Erythroblast (primary cell): ENCODE results near the gene RNF212.

Experiments used
- DNase-seq, 2 experiments: peaks; one replicate each; lab custom pipeline; 2025; lab: John Stamatoyannopoulos, UW
- GATA1 ChIP-seq: IDR thresholded peaks from 2 replicates; pipeline ENCODE4 v1.6.1; 2011; ENCODE audit warnings: low read depth, mild to moderate bottlenecking, control low read depth, low read length, moderate library complexity
- POLR2A ChIP-seq: IDR thresholded peaks from 2 replicates; pipeline ENCODE4 v1.6.1; 2011; ENCODE audit warnings: mild to moderate bottlenecking, low read length

RNF212 gene

GRCh38 chr4:1090036-1090435 lies 23.3 kb downstream of the RNF212 start:
- TF ChIP-seq GATA1 (no peak), POLR2A (no peak)
- no peak for DNase-seq

GRCh38 chr4:1087371-1087770 lies 26.0 kb downstream of the RNF212 start:
- TF ChIP-seq GATA1 (no peak), POLR2A (no peak)
- no peak for DNase-seq

- TF ChIP-seq GATA1 = no peak
- TF ChIP-seq POLR2A = no peak
- DNase-seq = no peak
Observed at GRCh38 chr4:1086011-1086410, 27.4 kb downstream of the RNF212 start.

GRCh38 chr4:1085404-1085799 lies 28.0 kb downstream of the RNF212 start:
- DNase-seq = no peak
- no peak for TF ChIP-seq POLR2A
- TF ChIP-seq GATA1 = no peak

- DNase-seq = no peak
- TF ChIP-seq POLR2A = no peak
- TF ChIP-seq GATA1 = no peak
Observed at GRCh38 chr4:1084796-1085403, 28.5 kb downstream of the RNF212 start.

- DNase-seq = no peak
- TF ChIP-seq POLR2A (no peak), GATA1 (no peak)
Observed at GRCh38 chr4:1084394-1084793, 29.0 kb downstream of the RNF212 start.

GRCh38 chr4:1082215-1083182 lies 30.9 kb downstream of the RNF212 start:
- peak; percentile 50 for TF ChIP-seq POLR2A
- TF ChIP-seq GATA1 = no peak
- DNase-seq = no peak

- TF ChIP-seq GATA1 (no peak), POLR2A (no peak)
- DNase-seq = no peak
Observed at GRCh38 chr4:1081689-1082040, 31.7 kb downstream of the RNF212 start.

- DNase-seq = no peak
- no peak for TF ChIP-seq GATA1
- no peak for TF ChIP-seq POLR2A
Observed at GRCh38 chr4:1080961-1081688, 32.2 kb downstream of the RNF212 start.

GRCh38 chr4:1080432-1080831 lies 32.9 kb downstream of the RNF212 start:
- no peak for DNase-seq
- TF ChIP-seq POLR2A = no peak
- no peak for TF ChIP-seq GATA1

- TF ChIP-seq POLR2A (no peak), GATA1 (no peak)
- no peak for DNase-seq
Observed at GRCh38 chr4:1079711-1080265, 33.6 kb downstream of the RNF212 start.

GRCh38 chr4:1078490-1078889 lies 34.9 kb downstream of the RNF212 start:
- TF ChIP-seq GATA1 (no peak), POLR2A (no peak)
- no peak for DNase-seq

- no peak for DNase-seq
- no peak for TF ChIP-seq POLR2A
- TF ChIP-seq GATA1 = no peak
Observed at GRCh38 chr4:1077711-1078477, 35.5 kb downstream of the RNF212 start.
